Neural cell (in vitro differentiated cells): ENCODE data around the gene TNS3. TPM values are rescaled to one million over a fixed set of nuclear protein-coding genes. Genes with fewer than 3 reads are reported as not detected.

Experiments
- H2AFZ ChIP-seq: fragments of 200-600, 300-800 bp; sonication (generic), shearing (Covaris generic); 2 replicates; pipeline ENCODE4 v1.6.0; 2014; ENCODE audit warnings: low read depth, mild to moderate bottlenecking, antibody characterized with exemption, low read length, moderate library complexity
- H3F3A ChIP-seq: fragments of 200-600 bp; shearing (Covaris generic); 2 replicates; pipeline ENCODE4 v1.6.1; 2016; ENCODE audit warnings: mild to moderate bottlenecking, moderate library complexity, mixed read lengths, antibody characterized with exemption, low read length; ENCODE audit not compliant: insufficient read depth, poor library complexity, severe bottlenecking
- H3K27ac ChIP-seq: fragments of 200-600, 300-800 bp; sonication (generic), shearing (Covaris generic); 2 replicates; pipeline ENCODE4 v1.5.1; 2014; ENCODE audit warnings: mild to moderate bottlenecking, low read length, moderate library complexity
- H3K27me3 ChIP-seq: fragments of 300-800, 200-600 bp; sonication (generic), shearing (Covaris generic); 2 replicates; pipeline ENCODE4 v1.6.0; 2014; ENCODE audit warnings: mild to moderate bottlenecking, low read depth, low read length, moderate library complexity; ENCODE audit not compliant: insufficient read depth
- H3K36me3 ChIP-seq: fragments of 300-800, 200-600 bp; sonication (generic), shearing (Covaris generic); 2 replicates; pipeline ENCODE4 v1.5.1; 2014; ENCODE audit warnings: mild to moderate bottlenecking, antibody characterized with exemption, low read length, moderate library complexity; ENCODE audit not compliant: insufficient read depth
- H3K4me2 ChIP-seq: fragments of 300-800, 200-600 bp; sonication (generic), shearing (Covaris generic); 2 replicates; pipeline ENCODE4 v1.6.0; 2014; ENCODE audit warnings: mild to moderate bottlenecking, low read length
- H3K4me3 ChIP-seq: fragments of 300-800, 200-600 bp; sonication (generic), shearing (Covaris generic); 2 replicates; pipeline ENCODE4 v1.5.1; 2014; ENCODE audit warnings: mild to moderate bottlenecking, low read length, moderate library complexity
- H3K79me2 ChIP-seq: fragments of 200-600 bp; shearing (Covaris generic); replicated peaks from 2 replicates; pipeline ENCODE4 v1.6.0; 2014; ENCODE audit warnings: mild to moderate bottlenecking, low read length, moderate library complexity; ENCODE audit not compliant: insufficient read depth
- H3K9ac ChIP-seq: fragments of 300-800, 200-600 bp; sonication (generic), shearing (Covaris generic); 2 replicates; pipeline ENCODE4 v1.6.1; 2016; ENCODE audit warnings: mild to moderate bottlenecking, low read length, mixed read lengths
- H3K9me2 ChIP-seq: fragments of 200-600 bp; shearing (Covaris generic); 2 replicates; pipeline ENCODE4 v1.6.1; 2016; ENCODE audit warnings: mild to moderate bottlenecking, low read length, mixed read lengths; ENCODE audit not compliant: insufficient read depth
- H3K9me3 ChIP-seq: fragments of 200-600, 300-800 bp; sonication (generic), shearing (Covaris generic); 2 replicates; pipeline ENCODE4 v1.6.1; 2016; ENCODE audit warnings: mild to moderate bottlenecking, mixed run types, low read length, moderate library complexity, mixed read lengths
- H4K20me1 ChIP-seq: fragments of 200-600 bp; shearing (Covaris generic); 2 replicates; pipeline ENCODE4 v1.6.1; 2016; ENCODE audit warnings: mild to moderate bottlenecking, mixed run types; ENCODE audit not compliant: insufficient read depth
- CTCF ChIP-seq: fragments of 450-650 bp; IDR thresholded peaks from 2 replicates; pipeline ENCODE4 v1.5.1; 2014; ENCODE audit warnings: antibody characterized with exemption, mild to moderate bottlenecking, moderate library complexity; ENCODE audit not compliant: poor library complexity, severe bottlenecking
- EP300 ChIP-seq: fragments of 450-650 bp; conservative IDR thresholded peaks from 2 replicates; pipeline ENCODE4 v1.6.1; 2014; ENCODE audit warnings: antibody characterized with exemption, mild to moderate bottlenecking, moderate library complexity; ENCODE audit not compliant: poor library complexity, severe bottlenecking
- EZH2 ChIP-seq: fragments of 200-600, 300-800 bp; shearing (Covaris generic), sonication (generic); IDR thresholded peaks from 2 replicates; pipeline ENCODE4 v1.6.1; 2014; ENCODE audit warnings: antibody characterized with exemption, low read length, borderline replicate concordance, mild to moderate bottlenecking; ENCODE audit not compliant: insufficient read depth, poor library complexity, severe bottlenecking
- MXI1 ChIP-seq: fragments of 450-650 bp; conservative IDR thresholded peaks from 2 replicates; pipeline ENCODE4 v1.6.1; 2014; ENCODE audit warnings: antibody characterized with exemption, mild to moderate bottlenecking; ENCODE audit not compliant: poor library complexity, severe bottlenecking
- POLR2AphosphoS5 ChIP-seq: IDR thresholded peaks from 2 replicates; pipeline ENCODE4 v1.6.1; 2012
- RAD21 ChIP-seq: fragments of 450-650 bp; conservative IDR thresholded peaks from 2 replicates; pipeline ENCODE4 v1.6.1; 2014; ENCODE audit warnings: antibody characterized with exemption, mild to moderate bottlenecking, moderate library complexity
- REST ChIP-seq: IDR thresholded peaks from 2 replicates; pipeline ENCODE4 v1.6.1; 2012; ENCODE audit warnings: borderline replicate concordance
- SMC3 ChIP-seq: fragments of 450-650 bp; conservative IDR thresholded peaks from 2 replicates; pipeline ENCODE4 v1.6.1; 2014; ENCODE audit warnings: antibody characterized with exemption, mild to moderate bottlenecking, moderate library complexity; ENCODE audit not compliant: poor library complexity
- TAF1 ChIP-seq: IDR thresholded peaks from 2 replicates; pipeline ENCODE4 v1.6.1; 2012; ENCODE audit warnings: low read depth
- polyA plus RNA-seq: library from polyadenylated mRNA; depleted of rRNA; stranded (reverse); fragments of >200 nt; gene quantifications from 2 replicates; pipeline ENCODE4 v1.2.3, GENCODE V29; 2014

TNS3 gene
- polyA plus RNA-seq, 1 donor from 2014 or later: 0.58 TPM

- Histone ChIP-seq H3K4me2 (no peak overlapping the region), H3K36me3 (no peaks in the 10 kb centered on the region), H3K9me3 (no peaks in the 10 kb centered on the region), H2AFZ (no peak overlapping the region), H3K9me2 (no peaks in the 10 kb centered on the region), H3K27ac (no peak overlapping the region), H3K79me2 (no peaks in the 10 kb centered on the region), H3F3A (no peaks in the 10 kb centered on the region), H4K20me1 (no peaks in the 10 kb centered on the region), H3K27me3 (no peaks in the 10 kb centered on the region), H3K4me3 (no peak overlapping the region), H3K9ac (no peak overlapping the region)
- no peak for TF ChIP-seq EZH2
- no peak for TF ChIP-seq EP300
- TF ChIP-seq MXI1: no peak
- TF ChIP-seq SMC3: no peak
- TF ChIP-seq TAF1: no peak
- no peak for TF ChIP-seq POLR2AphosphoS5
- TF ChIP-seq CTCF: no peak
- no peak for TF ChIP-seq RAD21
- TF ChIP-seq REST: no peak
Observed at GRCh38 chr7:47370461-47371042, 211.4 kb downstream of the TNS3 start.

- Histone ChIP-seq H3K9me2 (no peaks in the 10 kb centered on the region), H3F3A (no peaks in the 10 kb centered on the region), H4K20me1 (no peaks in the 10 kb centered on the region), H3K4me2 (no peak overlapping the region), H3K36me3 (no peaks in the 10 kb centered on the region), H3K9ac (no peak overlapping the region), H3K27me3 (no peaks in the 10 kb centered on the region), H3K9me3 (no peaks in the 10 kb centered on the region), H3K4me3 (no peak overlapping the region), H2AFZ (no peak overlapping the region), H3K79me2 (no peaks in the 10 kb centered on the region), H3K27ac (no peak overlapping the region)
- TF ChIP-seq EZH2: no peak
- TF ChIP-seq POLR2AphosphoS5: no peak
- no peak for TF ChIP-seq SMC3
- TF ChIP-seq RAD21: no peak
- no peak for TF ChIP-seq MXI1
- TF ChIP-seq EP300: no peak
- TF ChIP-seq TAF1: no peak
- TF ChIP-seq CTCF: no peak
- no peak for TF ChIP-seq REST
Observed at GRCh38 chr7:47369736-47370135, 212.2 kb downstream of the TNS3 start.
